Loucy (cell line): ENCODE measurements around the gene GLMN.

ENCODE experiments used
- EZH2phosphoT487 ChIP-seq: fragments of 200-600 bp; IDR thresholded peaks from 2 replicates; pipeline ENCODE4 v1.6.1; 2018; ENCODE audit warnings: antibody characterized with exemption, mild to moderate bottlenecking, moderate library complexity, borderline replicate concordance
- TF ChIP-seq, protein P1 (sequence below): fragments of 200-600 bp; sonication (generic); conservative IDR thresholded peaks from 2 replicates; pipeline ENCODE4 v1.5.1; 2014; ENCODE audit warnings: mild to moderate bottlenecking, antibody characterized with exemption, low read length

DNA sequence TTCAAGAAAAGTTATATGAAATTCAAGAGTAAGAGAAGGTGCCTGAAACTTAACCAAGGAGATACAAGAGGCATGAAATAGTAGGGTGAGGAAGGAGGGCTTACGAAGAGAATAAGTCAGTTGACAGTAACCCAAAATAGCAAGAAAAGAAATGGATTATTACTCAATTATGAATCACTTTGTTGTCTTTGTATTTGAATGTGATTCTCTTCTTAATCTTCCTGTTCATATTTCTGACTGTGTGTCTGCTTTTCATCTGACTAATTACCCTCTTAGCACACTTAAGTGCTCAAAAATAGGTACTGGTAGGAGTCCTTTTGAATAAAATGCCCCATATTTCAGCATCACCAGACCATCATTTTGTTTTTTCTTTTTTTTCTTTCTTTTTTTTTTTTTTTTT is 39.4 kb downstream of the GLMN start:
- TF ChIP-seq, protein P1, sequence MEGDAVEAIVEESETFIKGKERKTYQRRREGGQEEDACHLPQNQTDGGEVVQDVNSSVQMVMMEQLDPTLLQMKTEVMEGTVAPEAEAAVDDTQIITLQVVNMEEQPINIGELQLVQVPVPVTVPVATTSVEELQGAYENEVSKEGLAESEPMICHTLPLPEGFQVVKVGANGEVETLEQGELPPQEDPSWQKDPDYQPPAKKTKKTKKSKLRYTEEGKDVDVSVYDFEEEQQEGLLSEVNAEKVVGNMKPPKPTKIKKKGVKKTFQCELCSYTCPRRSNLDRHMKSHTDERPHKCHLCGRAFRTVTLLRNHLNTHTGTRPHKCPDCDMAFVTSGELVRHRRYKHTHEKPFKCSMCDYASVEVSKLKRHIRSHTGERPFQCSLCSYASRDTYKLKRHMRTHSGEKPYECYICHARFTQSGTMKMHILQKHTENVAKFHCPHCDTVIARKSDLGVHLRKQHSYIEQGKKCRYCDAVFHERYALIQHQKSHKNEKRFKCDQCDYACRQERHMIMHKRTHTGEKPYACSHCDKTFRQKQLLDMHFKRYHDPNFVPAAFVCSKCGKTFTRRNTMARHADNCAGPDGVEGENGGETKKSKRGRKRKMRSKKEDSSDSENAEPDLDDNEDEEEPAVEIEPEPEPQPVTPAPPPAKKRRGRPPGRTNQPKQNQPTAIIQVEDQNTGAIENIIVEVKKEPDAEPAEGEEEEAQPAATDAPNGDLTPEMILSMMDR = no peak
- TF ChIP-seq EZH2phosphoT487 = no peak
